ENCODE measurements around the gene CACNA1B.

The CACNA1B gene

GRCh38 chr9:137876781-137877386 is 698 bp upstream of the CACNA1B start:
- TF ChIP-seq CTCF (conservative IDR thresholded peaks at IDR 0.05; ENCODE audit: low read length), result no peak
- no peak overlapping the region for H3K4me3 ChIP-seq (ENCODE audit: low read length)

GRCh38 chr9:137878146-137878941 is 762 bp downstream of the CACNA1B start:
- no peak for DNase-seq (ENCODE audit: low read depth)
- no peak for TF ChIP-seq CTCF (conservative IDR thresholded peaks at IDR 0.05; ENCODE audit: low read length)
- no peak overlapping the region for H3K4me3 ChIP-seq (ENCODE audit: low read length)

More at GRCh38 chr9:137876781-137877386, 698 bp upstream of the CACNA1B start:
- no peak for DNase-seq (ENCODE audit: low read depth)

- no peak for DNase-seq (ENCODE audit: low read depth)
- H3K4me3 ChIP-seq (ENCODE audit: low read length), result no peak overlapping the region
- no peak for TF ChIP-seq CTCF (conservative IDR thresholded peaks at IDR 0.05; ENCODE audit: low read length)
These were observed 1.5 kb downstream of the CACNA1B start for GRCh38 chr9:137879052-137879451.

GRCh38 chr9:137879566-137880150 is 2.1 kb downstream of the CACNA1B start:
- no peak for TF ChIP-seq CTCF (conservative IDR thresholded peaks at IDR 0.05; ENCODE audit: low read length)
- H3K4me3 ChIP-seq (ENCODE audit: low read length), result no peak overlapping the region
- DNase-seq (ENCODE audit: low read depth), result no peak

GRCh38 chr9:137880160-137880975 is 2.8 kb downstream of the CACNA1B start:
- DNase-seq (ENCODE audit: low read depth), result no peak
- H3K4me3 ChIP-seq (ENCODE audit: low read length), result no peak overlapping the region
- TF ChIP-seq CTCF (conservative IDR thresholded peaks at IDR 0.05; ENCODE audit: low read length), result no peak

- H3K4me3 ChIP-seq (ENCODE audit: low read length), result no peak overlapping the region
- no peak for TF ChIP-seq CTCF (conservative IDR thresholded peaks at IDR 0.05; ENCODE audit: low read length)
- DNase-seq (ENCODE audit: low read depth), result no peak
These were observed 3.5 kb downstream of the CACNA1B start for GRCh38 chr9:137880976-137881530.

All from AG10803 (cell line).